ENCODE data around the gene PSG4. TPM values are rescaled to one million over a fixed set of nuclear protein-coding genes. Genes with fewer than 3 reads are reported as not detected.
A peak's percentile ranks its signal among the peaks of the same experiment; 100 is the strongest.
"Not testable (repeated sequence)": the region's sequence is repeated elsewhere in the genome, so short reads cannot be mapped to it uniquely, and the experiment has no call there.

The PSG4 gene
- total RNA-seq (2016; rRNA removed; fragmentation: Illumina TruSeq; extraction: Trizol) (not detected in 2 replicates), polyA plus RNA-seq (2011; rRNA removed) (0.47 TPM in 1 of 2 replicates, not detected in the other), polyA minus RNA-seq (2011; rRNA and poly(A)+ RNA removed; ENCODE audit: low replicate concordance) (2.4 TPM in 1 of 2 replicates, not detected in the other), Bru-seq, nascent RNA (not detected), BruChase-seq, experiment 1, labeled RNA remaining after a 6-hour chase (percentile 8 among the genes with signal in this experiment), BruChase-seq, experiment 2, labeled RNA remaining after a 2-hour chase (not detected)
- not detected in 2 replicates for total RNA-seq (2016; cell fraction: cytosol; rRNA removed; fragmentation: Illumina TruSeq; extraction: Trizol; ENCODE audit: low read depth)
- total RNA-seq (2016; cell fraction: insoluble cytoplasmic fraction; rRNA removed; fragmentation: Illumina TruSeq; extraction: Trizol) = not detected in 2 replicates
- total RNA-seq (2016; cell fraction: membrane; rRNA removed; fragmentation: Illumina TruSeq; extraction: Trizol) = not detected in 2 replicates
- not detected in 2 replicates for total RNA-seq (2016; cell fraction: nucleus; rRNA removed; fragmentation: Illumina TruSeq; extraction: Trizol)
- polyA plus RNA-seq (2011; cell fraction: cytosol; rRNA removed) = not detected in 2 replicates
- polyA plus RNA-seq (2011; cell fraction: nucleus; rRNA removed) = 0.24 TPM in 1 of 2 replicates, not detected in the other
- polyA plus RNA-seq (2012) = not detected in 2 replicates
- polyA plus RNA-seq (2016; cell fraction: cytosol; fragmentation: Illumina TruSeq; extraction: Trizol; ENCODE audit: low read depth) = not detected in 2 replicates
- not detected in 2 replicates for polyA plus RNA-seq (2016; cell fraction: insoluble cytoplasmic fraction; fragmentation: Illumina TruSeq; extraction: Trizol; ENCODE audit: low read depth)
- not detected in 2 replicates for polyA plus RNA-seq (2016; cell fraction: membrane; fragmentation: Illumina TruSeq; extraction: Trizol; ENCODE audit: low read depth)
- polyA plus RNA-seq (2016; cell fraction: nucleus; fragmentation: Illumina TruSeq; extraction: Trizol; ENCODE audit: insufficient read depth, low read depth) = not detected in 2 replicates
- polyA minus RNA-seq (2011; cell fraction: cytosol; rRNA and poly(A)+ RNA removed) = not detected in 2 replicates
- polyA minus RNA-seq (2011; cell fraction: nucleus; rRNA and poly(A)+ RNA removed) = 0.87 TPM in 1 of 2 replicates, not detected in the other
- long read RNA-seq, experiment 1 = 0 reads
- long read RNA-seq, experiment 2 = 0 reads

GRCh38 chr19:43205471-43206105 is at the start of gene PSG4:
PSG4 (minus strand) TSS chr19:43205638; CDS start chr19:43205536, 102 bp downstream.
- H3K27me3 ChIP-seq (ENCODE audit: control insufficient read depth in 1 of 2, insufficient read depth in 2 of 2, low read length in 2 of 2); CTCF ChIA-PET (ENCODE audit: low intra/inter-chr PET ratio, low total read pairs); FAIRE-seq; H3K79me2 ChIP-seq (ENCODE audit: insufficient read depth, low read length); in situ Hi-C loops (cut with HindIII; ENCODE audit: extremely low pct_ligation_motif_present, low pct_unique_long_range_greater_than_20kb); H3K27ac ChIP-seq (ENCODE audit: extremely low read length, insufficient read depth, low read length); H2AFZ ChIP-seq (ENCODE audit: low read length); H4K20me1 ChIP-seq (ENCODE audit: insufficient read depth, low read length); H3K4me3 ChIP-seq (replicated peaks in 1 of 3; ENCODE audit: insufficient read depth in 1 of 3, low read depth in 2 of 3, low read length in 3 of 3); intact Hi-C loops (cut with micrococcal nuclease; ENCODE audit: unreplicated experiment); POLR2A ChIA-PET; H3K36me3 ChIP-seq (replicated peaks in 1 of 2; ENCODE audit: control insufficient read depth in 1 of 2, insufficient read depth in 2 of 2, low read length in 2 of 2); DNase-seq (ENCODE audit: low spot score); BruUV-seq (replicated peaks); H3K9me3 ChIP-seq (ENCODE audit: low read length); H3K9ac ChIP-seq (ENCODE audit: insufficient read depth, low read depth, low read length); H3K4me2 ChIP-seq (ENCODE audit: low read depth, low read length); H3K4me1 ChIP-seq (ENCODE audit: insufficient read depth, low read length); ATAC-seq: not testable (repeated sequence)
- WGBS (ENCODE audit: low lambda C conversion rate) = 10% methylated on average over 2 of the region's 9 CpGs

- H3K4me3 ChIP-seq (replicated peaks in 1 of 3; ENCODE audit: insufficient read depth in 1 of 3, low read depth in 2 of 3, low read length in 3 of 3); H3K4me1 ChIP-seq (ENCODE audit: insufficient read depth, low read length); H3K79me2 ChIP-seq (ENCODE audit: insufficient read depth, low read length); H3K27ac ChIP-seq (ENCODE audit: extremely low read length, insufficient read depth, low read length); FAIRE-seq; CTCF ChIA-PET (ENCODE audit: low intra/inter-chr PET ratio, low total read pairs); ATAC-seq; BruUV-seq (replicated peaks); DNase-seq (ENCODE audit: low spot score); H3K9me3 ChIP-seq (ENCODE audit: low read length); H3K4me2 ChIP-seq (ENCODE audit: low read depth, low read length); H4K20me1 ChIP-seq (ENCODE audit: insufficient read depth, low read length); POLR2A ChIA-PET; intact Hi-C loops (cut with micrococcal nuclease; ENCODE audit: unreplicated experiment); H3K9ac ChIP-seq (ENCODE audit: insufficient read depth, low read depth, low read length); H2AFZ ChIP-seq (ENCODE audit: low read length); in situ Hi-C loops (cut with HindIII; ENCODE audit: extremely low pct_ligation_motif_present, low pct_unique_long_range_greater_than_20kb); H3K27me3 ChIP-seq (ENCODE audit: control insufficient read depth in 1 of 2, insufficient read depth in 2 of 2, low read length in 2 of 2); H3K36me3 ChIP-seq (replicated peaks in 1 of 2; ENCODE audit: control insufficient read depth in 1 of 2, insufficient read depth in 2 of 2, low read length in 2 of 2): not testable (repeated sequence)
- 0% methylated on average over 1 of the region's 1 CpG for WGBS (ENCODE audit: low lambda C conversion rate)
Observed at GRCh38 chr19:43251428-43251827, 46.0 kb upstream of the PSG4 start.

- H4K20me1 ChIP-seq (ENCODE audit: insufficient read depth, low read length); H3K4me1 ChIP-seq (ENCODE audit: insufficient read depth, low read length); DNase-seq (ENCODE audit: low spot score); intact Hi-C loops (cut with micrococcal nuclease; ENCODE audit: unreplicated experiment); H3K79me2 ChIP-seq (ENCODE audit: insufficient read depth, low read length); BruUV-seq (replicated peaks); H3K4me2 ChIP-seq (ENCODE audit: low read depth, low read length); CTCF ChIA-PET (ENCODE audit: low intra/inter-chr PET ratio, low total read pairs); H3K27ac ChIP-seq (ENCODE audit: extremely low read length, insufficient read depth, low read length); H3K9me3 ChIP-seq (ENCODE audit: low read length); H3K4me3 ChIP-seq (replicated peaks in 1 of 3; ENCODE audit: insufficient read depth in 1 of 3, low read depth in 2 of 3, low read length in 3 of 3); H2AFZ ChIP-seq (ENCODE audit: low read length); ATAC-seq; POLR2A ChIA-PET; H3K9ac ChIP-seq (ENCODE audit: insufficient read depth, low read depth, low read length); in situ Hi-C loops (cut with HindIII; ENCODE audit: extremely low pct_ligation_motif_present, low pct_unique_long_range_greater_than_20kb); H3K36me3 ChIP-seq (replicated peaks in 1 of 2; ENCODE audit: control insufficient read depth in 1 of 2, insufficient read depth in 2 of 2, low read length in 2 of 2); H3K27me3 ChIP-seq (ENCODE audit: control insufficient read depth in 1 of 2, insufficient read depth in 2 of 2, low read length in 2 of 2); FAIRE-seq: not testable (repeated sequence)
- WGBS (ENCODE audit: low lambda C conversion rate) = 0% methylated on average over 1 of the region's 5 CpGs
Observed at GRCh38 chr19:43250296-43250695, 44.9 kb upstream of the PSG4 start.

DNA sequence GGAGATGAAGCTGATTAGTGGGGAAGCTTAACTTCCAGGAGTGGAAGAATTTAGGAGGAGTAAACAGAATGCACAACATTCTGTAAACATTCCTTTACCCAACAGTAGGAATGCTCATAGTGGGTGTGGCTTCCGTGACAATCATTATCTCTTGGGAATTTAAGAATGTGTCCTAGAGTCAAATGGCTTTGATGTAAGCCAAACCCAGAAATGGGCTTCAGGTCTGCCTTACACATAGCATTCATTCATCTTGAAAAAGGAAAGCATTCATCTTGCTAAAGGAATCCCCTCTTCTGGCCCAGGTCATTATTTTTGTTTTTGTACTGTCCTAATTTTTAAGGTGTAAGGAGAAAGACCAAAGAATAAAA is 43.2 kb upstream of the PSG4 start:
- FAIRE-seq; H3K79me2 ChIP-seq (ENCODE audit: insufficient read depth, low read length); H3K4me1 ChIP-seq (ENCODE audit: insufficient read depth, low read length); H3K4me2 ChIP-seq (ENCODE audit: low read depth, low read length); DNase-seq (ENCODE audit: low spot score); H3K4me3 ChIP-seq (replicated peaks in 1 of 3; ENCODE audit: insufficient read depth in 1 of 3, low read depth in 2 of 3, low read length in 3 of 3); CTCF ChIA-PET (ENCODE audit: low intra/inter-chr PET ratio, low total read pairs); ATAC-seq; H3K36me3 ChIP-seq (replicated peaks in 1 of 2; ENCODE audit: control insufficient read depth in 1 of 2, insufficient read depth in 2 of 2, low read length in 2 of 2); H2AFZ ChIP-seq (ENCODE audit: low read length); H4K20me1 ChIP-seq (ENCODE audit: insufficient read depth, low read length); POLR2A ChIA-PET; H3K9ac ChIP-seq (ENCODE audit: insufficient read depth, low read depth, low read length); H3K27me3 ChIP-seq (ENCODE audit: control insufficient read depth in 1 of 2, insufficient read depth in 2 of 2, low read length in 2 of 2); intact Hi-C loops (cut with micrococcal nuclease; ENCODE audit: unreplicated experiment); in situ Hi-C loops (cut with HindIII; ENCODE audit: extremely low pct_ligation_motif_present, low pct_unique_long_range_greater_than_20kb); H3K9me3 ChIP-seq (ENCODE audit: low read length); H3K27ac ChIP-seq (ENCODE audit: extremely low read length, insufficient read depth, low read length); BruUV-seq (replicated peaks): not testable (repeated sequence)
- WGBS (ENCODE audit: low lambda C conversion rate) = no CpG with 5 or more reads among the region's 1 CpG
